ENCODE results near the gene POMT2.

DNA sequence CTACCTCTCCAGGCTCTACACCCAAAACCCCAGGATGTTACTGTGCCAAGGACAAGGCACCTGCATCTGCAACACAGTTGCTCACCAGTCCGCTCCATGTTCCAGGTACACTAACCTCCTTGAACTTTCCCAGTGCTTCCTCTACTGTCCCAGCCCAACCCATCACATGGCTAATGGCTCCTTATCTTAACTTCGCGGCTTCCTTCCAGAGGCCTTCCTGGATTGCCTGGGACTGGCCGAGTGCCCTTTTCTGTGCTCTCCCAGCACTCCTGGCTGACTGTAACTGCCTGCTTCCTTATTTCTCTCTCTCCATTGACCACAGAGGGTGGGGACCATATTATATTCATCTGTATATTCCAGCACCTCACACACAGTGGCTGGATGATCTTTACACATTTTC, 20.9 kb downstream of the POMT2 start:
- TF ChIP-seq, protein P1, sequence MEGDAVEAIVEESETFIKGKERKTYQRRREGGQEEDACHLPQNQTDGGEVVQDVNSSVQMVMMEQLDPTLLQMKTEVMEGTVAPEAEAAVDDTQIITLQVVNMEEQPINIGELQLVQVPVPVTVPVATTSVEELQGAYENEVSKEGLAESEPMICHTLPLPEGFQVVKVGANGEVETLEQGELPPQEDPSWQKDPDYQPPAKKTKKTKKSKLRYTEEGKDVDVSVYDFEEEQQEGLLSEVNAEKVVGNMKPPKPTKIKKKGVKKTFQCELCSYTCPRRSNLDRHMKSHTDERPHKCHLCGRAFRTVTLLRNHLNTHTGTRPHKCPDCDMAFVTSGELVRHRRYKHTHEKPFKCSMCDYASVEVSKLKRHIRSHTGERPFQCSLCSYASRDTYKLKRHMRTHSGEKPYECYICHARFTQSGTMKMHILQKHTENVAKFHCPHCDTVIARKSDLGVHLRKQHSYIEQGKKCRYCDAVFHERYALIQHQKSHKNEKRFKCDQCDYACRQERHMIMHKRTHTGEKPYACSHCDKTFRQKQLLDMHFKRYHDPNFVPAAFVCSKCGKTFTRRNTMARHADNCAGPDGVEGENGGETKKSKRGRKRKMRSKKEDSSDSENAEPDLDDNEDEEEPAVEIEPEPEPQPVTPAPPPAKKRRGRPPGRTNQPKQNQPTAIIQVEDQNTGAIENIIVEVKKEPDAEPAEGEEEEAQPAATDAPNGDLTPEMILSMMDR (conservative IDR thresholded peaks at IDR 0.05; ENCODE audit: low read length) = no peak
- TF ChIP-seq EZH2phosphoT487 (IDR thresholded peaks at IDR 0.05; ENCODE audit: borderline replicate concordance, low read depth, low read length) = no peak
